Brain pericyte (primary cell): Measurements from ENCODE around the gene ZIC2.
"Not testable (repeated sequence)": the region's sequence is repeated elsewhere in the genome, so short reads cannot be mapped to it uniquely, and the experiment has no call there.

Experiments used
- DNase-seq: peaks from one replicate; pipeline ENCODE4 v3.0.0-alpha.2; 2012; ENCODE audit warnings: low read depth, low spot score

Gene ZIC2

DNA sequence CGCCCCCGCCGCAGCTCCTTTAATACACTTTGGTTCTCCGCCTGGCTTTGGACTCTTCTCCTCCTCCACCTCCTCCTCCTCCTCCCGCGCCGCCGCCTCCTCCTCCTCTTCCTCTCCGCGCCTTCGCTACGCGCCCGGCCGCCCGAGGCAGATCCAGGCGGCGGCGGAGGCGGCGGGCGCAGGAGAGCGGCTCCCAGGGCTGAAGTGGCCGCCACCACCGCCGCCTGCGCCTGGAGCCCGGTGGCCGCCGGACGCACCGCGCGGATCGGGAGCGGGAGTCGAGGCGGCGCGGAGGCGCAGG lies at the start of gene ZIC2:
TSS of gene ZIC2 (plus strand) at position 50 of the 301 bp plus-strand sequence. CDS start 281 bp downstream, outside the sequence.
- DNase-seq: no peak

DNA sequence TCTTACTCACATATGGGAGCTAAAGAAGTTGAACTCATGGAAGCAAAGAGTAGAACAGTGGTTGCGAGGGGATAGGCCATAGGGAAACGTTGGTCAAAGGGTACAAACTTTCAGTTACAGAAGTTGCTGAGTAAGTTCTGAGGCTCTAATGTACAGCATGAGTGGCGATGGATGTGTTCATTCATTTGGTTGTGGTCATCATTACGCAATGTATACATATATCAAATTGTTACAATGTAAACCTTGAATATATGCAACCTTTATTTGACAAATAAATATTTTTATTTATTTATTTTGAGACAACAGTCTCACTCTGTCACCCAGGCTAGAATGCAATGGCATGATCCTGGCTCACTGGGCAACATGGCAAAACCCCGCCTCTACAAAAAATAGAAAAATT lies 48.7 kb upstream of the ZIC2 start:
- DNase-seq: no peak

DNA sequence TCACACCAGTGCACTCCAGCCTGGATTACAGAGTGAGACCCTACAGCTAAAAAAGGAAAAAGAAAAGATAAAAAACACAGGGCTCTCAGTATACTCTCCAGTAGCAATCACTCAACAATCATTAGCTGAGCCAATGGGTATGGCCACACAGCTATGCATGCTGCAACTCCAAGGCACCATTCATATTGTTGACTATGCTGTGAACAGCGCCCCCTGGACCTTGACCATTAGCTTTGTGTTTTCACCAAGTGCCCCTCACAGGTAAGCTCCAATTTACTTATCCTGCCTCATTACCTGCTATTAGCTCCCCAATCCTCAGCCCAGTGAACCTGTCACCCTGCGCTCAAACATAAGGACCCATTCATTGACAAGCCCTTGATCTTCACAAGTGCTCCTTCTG lies 45.8 kb upstream of the ZIC2 start:
- DNase-seq: no peak

DNA sequence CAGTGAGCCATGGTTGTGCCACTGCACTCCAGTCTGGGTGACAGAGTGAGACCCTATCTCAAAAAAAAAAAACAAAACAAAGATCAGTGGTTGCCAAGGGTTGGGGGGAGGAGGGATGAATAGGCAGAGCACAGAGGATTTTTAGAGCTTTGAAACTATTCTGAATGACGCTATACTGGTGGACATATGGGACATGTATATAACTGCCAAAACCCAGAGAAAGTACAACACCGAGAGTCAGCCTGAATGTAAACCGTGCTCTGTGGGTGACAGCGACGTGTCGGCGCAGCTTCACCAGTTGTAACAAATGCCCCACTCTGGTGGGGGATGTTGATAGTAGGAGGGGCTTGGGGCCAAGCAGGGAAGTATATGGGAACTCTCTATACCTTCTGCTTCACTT lies 42.9 kb upstream of the ZIC2 start:
- no peak for DNase-seq

DNA sequence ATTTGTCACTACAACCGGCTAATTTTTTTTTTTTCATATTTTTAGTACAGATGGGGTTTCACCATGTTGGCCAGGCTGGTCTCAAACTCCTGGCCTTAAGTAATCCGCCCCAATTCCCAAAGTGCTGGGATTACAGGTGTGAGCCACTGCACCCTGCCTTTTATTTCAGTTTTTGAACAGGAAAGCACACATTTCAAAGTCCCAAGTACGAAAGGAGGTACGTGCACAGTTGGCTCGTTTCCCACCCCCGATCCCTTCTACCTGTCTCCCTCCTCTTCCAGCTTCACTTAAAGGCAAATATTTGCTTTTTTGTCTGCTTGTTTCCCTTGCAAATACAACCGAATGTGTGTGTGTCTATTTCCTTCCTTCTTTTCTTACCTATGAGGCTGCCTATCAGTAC lies 40.5 kb upstream of the ZIC2 start:
- DNase-seq: no peak

DNA sequence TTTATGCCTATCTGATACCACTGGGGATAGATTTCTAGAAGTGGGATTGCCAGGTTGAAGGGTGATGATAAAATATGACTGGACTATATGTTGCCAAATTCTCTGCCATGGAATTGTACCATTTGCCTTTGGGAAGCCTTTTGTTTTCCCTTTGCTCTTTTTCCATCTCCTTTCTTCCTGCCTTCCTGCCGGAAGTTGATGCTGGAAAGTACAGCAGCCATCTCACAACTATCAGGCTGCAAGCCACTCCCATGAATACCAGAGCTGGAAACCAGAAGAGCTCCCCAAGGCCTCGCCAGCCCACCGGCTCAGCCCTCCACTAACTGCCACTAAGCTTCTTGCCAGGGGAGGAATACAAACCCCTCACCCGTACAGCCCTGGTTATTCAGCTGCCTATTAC lies 39.7 kb upstream of the ZIC2 start:
- no peak for DNase-seq

DNA sequence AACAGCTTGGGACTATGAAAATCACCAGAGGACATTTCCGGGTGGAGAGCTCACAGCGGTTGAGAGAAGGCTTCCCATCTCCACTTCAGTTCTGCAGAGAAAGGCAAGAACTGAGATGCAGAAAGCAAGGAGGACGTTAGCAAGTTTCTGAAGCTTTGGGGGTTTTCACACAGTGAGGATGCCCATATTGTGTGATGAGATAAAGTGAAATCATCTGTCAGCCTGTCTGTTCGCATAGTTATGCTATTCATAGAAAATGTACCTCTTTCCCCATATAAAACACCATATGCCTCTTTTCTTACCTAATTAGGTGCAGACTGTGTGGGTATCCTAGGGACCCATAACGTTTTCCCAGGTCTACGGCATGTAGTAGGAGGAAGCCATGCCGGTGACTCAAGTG lies 37.5 kb upstream of the ZIC2 start:
- DNase-seq: no peak

DNA sequence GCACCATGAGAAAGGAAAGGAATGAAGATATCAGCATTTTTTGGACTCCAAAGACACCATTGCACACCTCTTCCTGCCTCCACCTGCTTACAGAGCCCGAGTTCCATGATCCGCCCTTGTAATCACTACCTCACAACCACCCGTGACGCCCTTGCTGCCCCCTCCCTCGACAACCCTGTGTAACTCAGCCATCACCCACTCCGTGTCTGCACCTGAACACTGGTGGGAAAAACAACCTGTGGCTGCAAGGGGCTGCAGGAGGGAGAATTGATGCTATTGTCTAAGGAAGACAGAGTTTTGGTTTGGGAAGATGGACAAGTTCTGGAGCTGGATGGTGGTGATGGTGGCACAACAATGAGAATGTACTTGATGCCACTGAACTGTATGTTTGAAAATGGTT lies 37.0 kb upstream of the ZIC2 start:
- no peak for DNase-seq

DNA sequence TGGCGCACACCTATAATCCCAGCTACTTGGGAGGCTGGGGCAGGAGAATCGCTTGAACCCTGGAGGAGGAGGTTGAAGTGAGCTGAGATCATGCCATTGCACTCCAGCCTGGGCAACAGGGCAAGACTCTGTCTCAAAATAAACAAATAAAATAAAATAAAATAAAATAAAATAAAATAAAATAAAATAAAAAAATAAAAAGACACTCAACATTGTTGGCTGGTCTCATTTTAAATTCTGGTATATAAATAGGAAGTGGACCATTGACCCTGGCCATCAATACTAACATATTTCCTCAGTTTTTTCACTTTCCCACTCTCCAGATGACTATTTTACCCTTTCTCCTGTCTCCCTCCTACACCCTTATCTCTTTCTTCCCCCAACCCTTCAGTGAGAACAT lies 36.1 kb upstream of the ZIC2 start:
- DNase-seq: not testable (repeated sequence)

DNA sequence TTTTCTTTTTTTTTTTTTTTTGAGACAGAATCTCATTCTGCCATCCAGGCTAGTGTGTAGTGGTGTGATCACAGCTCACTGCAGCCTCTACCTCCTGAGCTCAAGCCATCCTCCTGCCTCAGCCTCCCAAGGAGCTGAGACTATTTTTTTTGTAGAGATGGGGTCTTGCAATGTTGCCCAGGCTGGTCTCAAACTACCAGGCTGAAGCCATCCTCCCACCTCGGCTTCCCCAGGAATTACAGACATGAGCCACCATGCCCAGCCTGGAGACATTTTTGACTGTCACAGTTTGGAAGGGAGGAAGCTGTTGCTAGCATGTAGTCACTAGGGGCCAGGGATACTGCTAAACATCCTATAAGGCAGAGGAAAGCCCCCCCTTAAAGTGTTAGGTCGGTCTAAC lies 33.9 kb upstream of the ZIC2 start:
- no peak for DNase-seq

DNA sequence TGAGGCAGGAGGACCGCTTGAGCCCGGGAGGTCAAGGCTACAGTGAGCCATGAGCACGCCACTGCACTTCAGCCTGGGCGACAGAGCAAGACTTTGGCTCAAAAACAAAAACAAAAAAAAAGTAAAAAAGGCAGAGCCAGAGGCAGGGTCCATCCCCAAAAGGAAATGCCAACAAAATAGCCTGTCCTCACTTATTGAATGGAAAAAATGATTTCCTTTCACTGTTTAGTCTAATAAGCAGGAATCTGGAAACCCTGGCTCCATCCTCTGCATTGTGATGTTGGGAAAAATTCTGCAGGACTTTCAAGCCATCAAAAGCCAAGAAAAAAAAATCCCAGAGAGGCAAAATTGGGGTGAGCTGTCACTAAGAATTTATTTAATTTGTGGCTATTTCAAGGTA lies 33.2 kb upstream of the ZIC2 start:
- DNase-seq: no peak

DNA sequence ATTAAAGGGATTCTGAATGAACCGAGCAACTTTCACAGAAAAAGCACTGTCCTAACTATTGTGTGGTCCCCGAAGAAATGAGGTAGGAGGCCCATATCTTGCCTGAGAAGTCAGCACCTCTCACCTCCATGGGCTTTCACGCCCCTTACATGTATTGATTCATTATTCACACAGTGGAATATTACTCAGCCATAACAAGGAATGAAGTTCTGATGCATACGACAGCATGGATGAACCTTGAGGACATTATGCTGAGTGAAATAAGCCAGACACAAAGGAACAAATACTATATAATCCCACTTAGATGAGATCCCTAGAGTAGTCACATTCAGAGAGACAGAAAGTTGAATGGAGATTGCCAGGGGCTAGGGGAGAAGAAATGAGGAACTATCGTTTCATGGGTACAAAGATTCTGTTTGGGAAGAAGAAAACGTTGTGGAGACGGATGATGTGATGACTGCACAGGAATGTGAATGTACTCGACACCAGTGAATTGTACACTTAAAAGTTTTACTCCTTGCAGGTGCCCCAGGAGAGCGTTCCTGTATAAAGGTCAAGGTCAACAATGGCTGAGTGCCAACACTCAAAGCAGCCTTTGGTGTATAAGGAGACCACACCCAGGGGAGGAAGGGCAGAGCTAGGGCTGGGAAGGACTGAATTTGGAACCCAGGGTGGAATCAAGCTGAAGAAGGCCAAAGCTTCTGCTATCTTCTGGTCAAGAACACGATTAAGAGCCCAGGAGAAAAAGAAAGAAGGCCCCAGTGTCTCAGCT lies 32.5 kb upstream of the ZIC2 start:
- DNase-seq: no peak

DNA sequence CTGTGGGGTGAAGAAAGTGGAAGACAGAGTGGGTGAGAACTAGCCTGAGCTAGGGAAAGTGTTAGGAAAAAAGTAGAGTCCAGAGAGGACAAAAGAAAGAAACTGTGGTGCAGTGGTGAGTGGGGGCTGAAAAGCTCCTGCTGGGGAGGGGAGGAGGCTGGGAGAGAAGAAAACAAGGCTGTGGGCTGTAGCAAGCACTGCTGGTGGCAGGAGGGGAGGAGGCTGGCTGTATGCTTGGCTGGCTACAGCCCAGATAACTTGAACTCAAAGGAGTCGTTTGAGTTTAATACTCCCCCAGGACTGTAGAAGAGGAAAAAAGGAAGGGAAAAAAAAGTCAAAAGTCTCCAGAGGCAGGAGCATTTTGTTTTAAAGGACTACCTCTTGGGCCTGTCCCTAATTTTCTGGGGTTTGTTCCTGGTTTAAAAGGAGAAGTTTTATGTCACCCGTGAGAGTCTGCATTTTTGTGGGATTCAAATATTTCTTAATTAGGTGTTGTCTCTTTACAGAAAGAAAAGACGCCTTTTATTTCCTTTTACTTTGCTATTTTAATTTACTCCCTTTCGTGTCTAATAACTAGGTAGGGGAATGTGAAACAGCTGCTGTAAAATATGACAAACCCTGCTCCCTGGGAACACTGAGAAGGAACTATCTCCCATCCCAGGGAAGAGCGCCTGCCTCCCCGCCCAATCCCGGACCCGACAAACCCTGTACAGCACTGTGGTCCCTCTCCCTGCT lies 31.7 kb upstream of the ZIC2 start:
- DNase-seq: no peak

DNA sequence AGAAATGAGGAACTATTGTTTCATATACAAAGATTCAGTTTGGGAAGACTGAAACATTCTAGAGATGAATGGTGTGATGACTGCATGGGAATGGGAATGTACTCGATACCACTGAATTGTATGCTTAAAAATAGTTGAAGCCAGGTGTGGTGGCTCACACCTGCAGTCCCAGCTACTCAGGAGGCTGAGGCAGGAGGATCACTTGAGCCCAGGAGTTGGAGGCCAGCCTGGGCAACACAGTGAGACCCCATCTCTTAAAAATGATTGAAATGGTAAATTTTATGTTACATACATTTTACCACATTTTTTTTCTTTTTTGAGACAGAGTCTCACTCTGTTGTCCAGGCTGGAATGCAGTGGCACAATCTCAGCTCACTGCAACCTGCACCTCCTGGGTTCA lies 29.9 kb upstream of the ZIC2 start:
- not testable (repeated sequence) for DNase-seq

DNA sequence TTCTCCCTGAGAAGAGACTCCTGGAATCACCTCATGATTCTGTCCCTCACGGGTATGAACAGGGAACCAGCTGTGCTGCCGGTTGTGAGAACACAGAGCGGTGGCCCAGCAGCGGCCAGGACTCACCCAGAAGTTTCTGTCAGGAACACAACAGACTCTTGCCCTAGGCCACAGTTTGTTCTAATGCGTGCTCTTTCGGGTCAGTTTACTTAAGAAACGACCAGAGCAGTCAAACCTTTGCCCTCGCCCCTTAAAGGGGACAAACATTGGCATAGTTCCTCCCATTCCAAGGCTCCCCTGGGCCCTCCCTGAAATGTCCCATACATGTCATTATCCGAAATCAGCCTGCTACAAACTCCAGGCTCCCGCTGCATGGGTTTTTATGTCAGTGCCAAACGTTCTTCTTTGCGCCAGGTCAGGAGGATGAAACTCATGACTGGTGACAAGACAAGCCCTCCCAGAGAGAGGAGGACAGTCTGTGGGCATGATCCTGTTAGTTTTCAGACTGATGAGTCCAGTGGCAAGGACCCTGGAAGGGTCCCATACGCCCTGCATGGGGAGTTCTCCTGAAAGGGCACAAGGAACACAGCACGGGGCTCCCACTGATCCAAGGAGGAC lies 28.3 kb upstream of the ZIC2 start:
- no peak for DNase-seq

DNA sequence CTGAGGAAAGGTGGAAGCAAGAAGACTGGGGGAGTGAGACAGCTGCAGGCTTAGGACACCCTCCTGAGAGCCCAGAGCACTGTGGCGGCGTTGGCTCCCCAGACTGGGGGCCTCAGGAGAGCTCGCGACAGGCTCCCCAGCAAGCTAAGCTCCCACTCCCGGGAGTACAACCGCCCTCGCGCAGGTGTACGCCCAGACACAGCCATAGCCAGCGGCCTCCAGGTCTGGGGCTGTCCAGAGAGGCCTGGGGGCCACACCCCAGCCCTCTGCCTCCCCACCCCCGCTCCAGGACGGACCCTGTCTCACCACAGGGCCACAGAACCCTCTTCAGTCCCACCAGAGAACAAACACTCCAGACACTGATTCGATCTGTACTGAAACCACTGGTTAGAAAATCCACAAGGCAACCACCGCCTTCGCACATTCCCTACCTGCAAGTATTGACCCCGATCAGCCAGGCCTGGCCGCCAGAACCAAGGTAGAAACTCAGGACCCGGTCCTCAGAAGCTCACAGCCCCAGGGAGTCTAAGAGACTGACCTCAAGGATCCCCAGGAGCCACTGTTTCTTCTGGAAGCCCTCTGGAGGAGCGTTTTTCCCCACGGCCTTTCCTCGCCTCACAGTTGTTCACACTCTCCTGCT lies 26.4 kb upstream of the ZIC2 start:
- no peak for DNase-seq

DNA sequence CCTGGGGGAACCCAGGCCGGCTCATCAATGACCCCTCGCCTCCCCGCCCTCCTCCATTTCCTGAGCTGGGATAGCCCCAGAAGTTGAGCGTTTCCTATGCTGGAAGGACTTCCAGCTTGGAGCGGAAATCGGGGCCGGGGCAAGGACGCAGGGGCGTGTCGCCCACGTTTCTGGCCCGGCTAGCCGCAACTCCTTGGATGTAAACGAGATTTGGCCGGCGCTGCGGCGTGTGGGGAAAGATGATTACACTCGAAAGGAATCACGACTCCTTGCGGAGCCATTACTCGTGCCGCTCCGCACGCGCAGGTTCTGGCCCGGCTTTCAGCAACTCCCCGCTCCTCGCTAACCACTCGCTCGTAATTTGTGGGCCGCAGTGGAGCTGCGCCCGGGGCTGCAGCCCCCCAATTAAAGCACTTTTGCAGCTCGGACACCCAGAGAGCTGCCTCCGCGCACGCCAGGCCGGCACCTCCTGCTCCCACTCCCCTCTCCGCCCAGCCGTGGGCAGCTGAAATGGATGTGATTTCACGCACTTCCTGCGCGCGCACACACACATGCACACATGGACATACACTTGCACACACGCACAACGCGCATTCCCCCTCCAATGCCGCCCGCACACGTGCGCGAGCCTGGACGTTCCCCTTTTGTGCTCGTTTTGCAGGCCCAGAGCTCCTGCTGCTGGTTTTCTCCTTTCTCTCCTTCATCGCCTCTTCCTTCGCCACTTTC lies 25.7 kb upstream of the ZIC2 start:
- no peak for DNase-seq

DNA sequence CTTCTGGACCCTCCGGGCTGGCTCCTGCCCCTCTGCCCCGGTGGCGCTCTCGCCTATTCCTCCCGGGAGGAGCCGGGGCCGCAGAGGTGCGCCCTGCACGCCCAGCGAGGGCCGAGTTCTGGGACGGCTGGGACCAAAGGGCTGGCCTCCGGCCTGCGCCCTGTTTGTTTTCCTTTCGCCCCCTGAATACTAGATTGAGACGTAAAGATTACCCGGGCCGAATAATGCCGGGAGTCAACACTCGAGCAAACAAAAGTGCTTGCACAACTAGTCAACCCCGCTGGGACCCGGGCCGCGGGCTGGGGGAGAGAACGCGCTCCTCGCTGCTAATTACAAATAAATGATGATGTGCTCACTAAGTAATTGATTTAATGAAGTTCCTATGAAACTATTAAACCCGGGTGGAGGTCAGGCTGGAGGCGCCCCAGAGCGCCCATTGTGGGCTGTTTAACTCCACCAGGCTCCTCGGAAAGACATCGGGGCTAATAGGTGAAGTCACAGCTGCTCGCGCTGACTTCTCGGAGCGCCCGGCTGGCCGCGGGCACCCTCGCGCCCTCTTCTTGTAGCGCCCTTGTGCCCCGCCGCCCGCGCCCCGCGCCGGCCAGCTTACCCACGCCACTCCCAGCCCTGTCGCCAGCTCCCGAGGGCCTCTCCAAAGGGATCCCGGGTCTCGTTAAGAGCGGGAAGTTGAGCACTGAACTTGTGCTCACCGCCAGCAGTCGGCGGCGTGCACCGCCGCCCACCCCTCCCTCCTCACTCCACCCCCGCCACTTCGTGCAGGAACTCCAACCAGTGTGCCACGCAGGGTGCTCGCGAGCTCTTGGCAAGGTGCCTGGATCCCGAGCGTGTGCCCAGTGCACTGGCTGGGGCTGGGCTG lies 24.9 kb upstream of the ZIC2 start:
- DNase-seq: no peak

DNA sequence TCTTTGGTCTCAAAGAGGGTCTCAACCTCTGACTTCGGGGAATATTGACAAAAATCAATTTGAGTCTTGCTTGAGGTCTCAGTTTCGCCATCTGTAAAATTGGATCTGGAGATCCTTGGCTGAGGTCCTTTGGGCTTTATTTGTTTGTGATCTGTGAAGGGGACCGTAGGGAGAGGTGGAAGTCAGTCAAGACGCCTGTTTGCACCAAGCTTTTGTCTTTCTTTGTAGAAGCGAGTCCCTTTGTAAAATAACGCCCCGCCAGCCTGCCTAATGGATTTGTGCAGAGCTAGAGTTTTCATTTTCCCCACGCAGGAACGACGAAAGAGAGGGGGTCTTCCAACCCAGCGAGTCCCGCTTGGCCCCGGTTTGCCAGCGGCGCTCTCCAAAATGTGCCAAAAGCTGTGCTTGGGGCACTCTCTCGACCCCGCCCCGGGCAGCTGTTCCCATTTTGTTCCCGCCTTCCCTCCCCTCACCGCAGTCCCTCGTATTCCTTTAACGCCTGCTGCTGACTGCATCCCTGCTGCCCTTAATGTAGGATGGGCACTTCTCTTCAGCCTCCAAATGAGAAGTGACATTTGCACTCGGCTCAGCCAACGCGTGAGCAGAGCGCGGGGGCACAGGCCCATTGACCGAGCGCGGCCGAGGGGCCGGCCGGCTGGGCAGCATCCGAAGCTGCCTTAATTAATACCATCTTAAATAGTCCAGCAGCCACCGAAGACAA lies 23.0 kb upstream of the ZIC2 start:
- DNase-seq: no peak

DNA sequence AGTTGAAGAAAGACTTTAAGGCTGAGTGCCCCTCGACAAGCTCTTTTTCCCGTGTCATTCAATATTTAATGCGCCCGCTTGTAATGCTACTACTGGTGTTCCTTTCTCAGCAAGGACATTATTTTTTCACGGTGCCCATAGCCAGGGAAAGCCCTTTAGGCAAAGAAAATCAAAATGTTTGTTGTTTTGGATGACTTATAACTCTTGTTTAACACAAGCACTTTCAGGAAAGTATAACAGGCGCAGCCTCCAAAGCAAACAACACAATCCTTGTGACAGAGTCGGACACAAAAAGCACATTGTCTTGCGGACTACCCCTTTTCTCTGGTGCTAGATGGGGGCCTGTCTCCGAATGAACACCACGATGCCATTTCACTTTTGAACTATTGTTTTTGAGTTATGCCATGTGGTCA lies 22.5 kb upstream of the ZIC2 start:
- DNase-seq: no peak
